ENCODE data around the gene RAB40B. TPM values are rescaled to one million over a fixed set of nuclear protein-coding genes. Genes with fewer than 3 reads are reported as not detected.

RAB40B gene
- total and polyA plus RNA-seq, 2 of the 13 experiments (the other 11 are each of a cell fraction or from before 2014, with no cell fraction given) = 6.2 to 6.5 TPM

- TF ChIP-seq MLX (CRISPR knock-in tag; IDR thresholded peaks at IDR 0.05) = peak; percentile 85
- TF ChIP-seq ZNF569 (CRISPR knock-in tag; IDR thresholded peaks at IDR 0.05; ENCODE audit: borderline replicate concordance) = peak; percentile 55; the same call in 1 of the 2 replicates
- no peak for TF ChIP-seq PTBP1 (IDR thresholded peaks at IDR 0.05; ENCODE audit: low read depth, low read length, poor library complexity, severe bottlenecking)
- peak; percentile 72 for TF ChIP-seq KDM2A (CRISPR knock-in tag; IDR thresholded peaks at IDR 0.05; ENCODE audit: borderline replicate concordance, low read depth)
- 0 out of 2 replicates have a peak, but pooled peaks have one; percentile 68 for TF ChIP-seq ARID2 (CRISPR knock-in tag; IDR thresholded peaks at IDR 0.05; ENCODE audit: borderline replicate concordance)
- peak; percentile 94 for TF ChIP-seq ZNF280D (CRISPR knock-in tag; IDR thresholded peaks at IDR 0.05)
- no peak for TF ChIP-seq FOXP1 (IDR thresholded peaks at IDR 0.05)
- peak; percentile 84 for TF ChIP-seq FOXP1 (CRISPR knock-in tag; IDR thresholded peaks at IDR 0.05)
- peak; percentile 96 for TF ChIP-seq ARID5B (CRISPR knock-in tag; IDR thresholded peaks at IDR 0.05)
- peak; percentile 81 for TF ChIP-seq SPEN (CRISPR knock-in tag; IDR thresholded peaks at IDR 0.05; ENCODE audit: low read depth)
- no peak for TF ChIP-seq SYNCRIP (IDR thresholded peaks at IDR 0.05; ENCODE audit: insufficient read depth, low read depth, low read length)
- peak; percentile 96 for TF ChIP-seq PHF5A (CRISPR knock-in tag; IDR thresholded peaks at IDR 0.05; ENCODE audit: low read depth, unreplicated experiment)
- no peak for TF ChIP-seq FOXA1 (IDR thresholded peaks at IDR 0.05)
- 0 out of 2 replicates have a peak, but pooled peaks have one; percentile 47 for TF ChIP-seq FOXA1 (CRISPR knock-in tag; IDR thresholded peaks at IDR 0.05)
- TF ChIP-seq ZBTB42 (CRISPR knock-in tag; IDR thresholded peaks at IDR 0.05) = 0 out of 2 replicates have a peak, but pooled peaks have one; percentile 83
- TF ChIP-seq ZSCAN9 (CRISPR knock-in tag; IDR thresholded peaks at IDR 0.05; ENCODE audit: borderline replicate concordance) = peak; percentile 89
- TF ChIP-seq ZBTB26 (CRISPR knock-in tag; IDR thresholded peaks at IDR 0.05; ENCODE audit: borderline replicate concordance) = 0 out of 2 replicates have a peak, but pooled peaks have one; percentile 60
- TF ChIP-seq RXRA (CRISPR knock-in tag; IDR thresholded peaks at IDR 0.05) = peak; percentile 94
- TF ChIP-seq BRCA1 (CRISPR knock-in tag; IDR thresholded peaks at IDR 0.05) = no peak
- TF ChIP-seq TFAP4 (IDR thresholded peaks at IDR 0.05; ENCODE audit: borderline replicate concordance, low read depth) = peak; percentile 63; the same call in 1 of the 2 replicates
Measured at GRCh38 chr17:82740906-82741759, 42.6 kb upstream of the RAB40B start (continued).
